Keratinocyte (primary cell): Measurements from ENCODE around the gene FAP.

ENCODE experiments used
- EZH2 ChIP-seq: IDR thresholded peaks from one replicate; pipeline ENCODE4 v1.6.1; 2012; ENCODE audit warnings: inconsistent platforms, mild to moderate bottlenecking, low read length, moderate library complexity
- TF ChIP-seq, protein P1 (sequence below), 3 experiments: IDR thresholded peaks in 1 of 3; conservative IDR thresholded peaks in 1 of 3; optimal IDR thresholded peaks in 1 of 3; 2 replicates in 2 of 3; 3 replicates in 1 of 3; pipeline versions ENCODE3 to v1.5.1; 2011; ENCODE audit warnings: low read length in 3 of 3, mild to moderate bottlenecking in 3 of 3, moderate library complexity in 2 of 3, control low read depth in 1 of 3, inconsistent platforms in 1 of 3; ENCODE audit not compliant: insufficient read depth in 2 of 3; ENCODE audit errors: extremely low read depth in 1 of 3

DNA sequence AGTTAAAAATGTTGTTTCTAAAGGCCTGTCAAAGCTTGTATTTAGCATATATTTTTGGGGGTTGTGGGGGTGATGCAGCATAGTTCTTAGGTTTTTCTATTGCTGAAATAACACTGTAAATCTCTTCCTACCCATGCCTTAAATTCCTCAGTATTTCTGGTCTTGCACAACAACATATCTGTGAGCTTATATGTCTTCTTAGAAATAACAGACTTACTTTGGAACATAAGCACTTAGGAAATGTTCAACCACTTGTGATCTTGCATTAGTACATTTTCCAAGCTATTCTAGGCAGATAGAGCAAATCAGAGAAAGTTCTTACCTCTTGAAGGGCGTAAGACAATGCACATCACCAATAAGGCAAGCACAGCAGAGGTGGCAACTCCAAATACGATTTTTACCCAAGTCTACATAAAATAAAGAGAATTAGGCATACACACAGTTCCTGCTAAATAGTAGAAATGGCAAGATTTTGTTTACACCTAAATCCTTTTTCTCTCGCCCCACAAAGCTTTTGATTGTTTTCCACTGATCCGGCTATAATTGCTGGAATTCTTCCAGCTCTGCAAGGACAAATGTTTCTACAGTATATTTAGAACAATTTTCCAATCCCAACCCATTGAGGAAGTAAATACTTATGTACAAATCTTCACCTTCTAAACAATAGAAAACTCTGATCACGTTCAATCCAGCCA, 512 bp downstream of the FAP start:
- TF ChIP-seq, protein P1, sequence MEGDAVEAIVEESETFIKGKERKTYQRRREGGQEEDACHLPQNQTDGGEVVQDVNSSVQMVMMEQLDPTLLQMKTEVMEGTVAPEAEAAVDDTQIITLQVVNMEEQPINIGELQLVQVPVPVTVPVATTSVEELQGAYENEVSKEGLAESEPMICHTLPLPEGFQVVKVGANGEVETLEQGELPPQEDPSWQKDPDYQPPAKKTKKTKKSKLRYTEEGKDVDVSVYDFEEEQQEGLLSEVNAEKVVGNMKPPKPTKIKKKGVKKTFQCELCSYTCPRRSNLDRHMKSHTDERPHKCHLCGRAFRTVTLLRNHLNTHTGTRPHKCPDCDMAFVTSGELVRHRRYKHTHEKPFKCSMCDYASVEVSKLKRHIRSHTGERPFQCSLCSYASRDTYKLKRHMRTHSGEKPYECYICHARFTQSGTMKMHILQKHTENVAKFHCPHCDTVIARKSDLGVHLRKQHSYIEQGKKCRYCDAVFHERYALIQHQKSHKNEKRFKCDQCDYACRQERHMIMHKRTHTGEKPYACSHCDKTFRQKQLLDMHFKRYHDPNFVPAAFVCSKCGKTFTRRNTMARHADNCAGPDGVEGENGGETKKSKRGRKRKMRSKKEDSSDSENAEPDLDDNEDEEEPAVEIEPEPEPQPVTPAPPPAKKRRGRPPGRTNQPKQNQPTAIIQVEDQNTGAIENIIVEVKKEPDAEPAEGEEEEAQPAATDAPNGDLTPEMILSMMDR (optimal IDR thresholded peaks at IDR 0.05 in 1 of 3, IDR thresholded peaks at IDR 0.05 in 1 of 3, conservative IDR thresholded peaks at IDR 0.05 in 1 of 3; ENCODE audit: extremely low read depth in 1 of 3, insufficient read depth in 2 of 3, low read length in 3 of 3): no peak
- TF ChIP-seq EZH2: no peak
